GM21447 (cell line): Measurements from ENCODE around the gene SPRED3.
"Not testable (repeated sequence)": the region's sequence is repeated elsewhere in the genome, so short reads cannot be mapped to it uniquely, and the experiment has no call there.

ENCODE experiments used
- ATAC-seq: cut with Tn5 transposase; IDR thresholded peaks from one replicate; pipeline ENCODE4 v1.9.1; 2021; ENCODE audit not compliant: unreplicated experiment

Gene SPRED3, protein sequence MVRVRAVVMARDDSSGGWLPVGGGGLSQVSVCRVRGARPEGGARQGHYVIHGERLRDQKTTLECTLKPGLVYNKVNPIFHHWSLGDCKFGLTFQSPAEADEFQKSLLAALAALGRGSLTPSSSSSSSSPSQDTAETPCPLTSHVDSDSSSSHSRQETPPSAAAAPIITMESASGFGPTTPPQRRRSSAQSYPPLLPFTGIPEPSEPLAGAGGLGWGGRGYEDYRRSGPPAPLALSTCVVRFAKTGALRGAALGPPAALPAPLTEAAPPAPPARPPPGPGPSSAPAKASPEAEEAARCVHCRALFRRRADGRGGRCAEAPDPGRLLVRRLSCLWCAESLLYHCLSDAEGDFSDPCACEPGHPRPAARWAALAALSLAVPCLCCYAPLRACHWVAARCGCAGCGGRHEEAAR

DNA sequence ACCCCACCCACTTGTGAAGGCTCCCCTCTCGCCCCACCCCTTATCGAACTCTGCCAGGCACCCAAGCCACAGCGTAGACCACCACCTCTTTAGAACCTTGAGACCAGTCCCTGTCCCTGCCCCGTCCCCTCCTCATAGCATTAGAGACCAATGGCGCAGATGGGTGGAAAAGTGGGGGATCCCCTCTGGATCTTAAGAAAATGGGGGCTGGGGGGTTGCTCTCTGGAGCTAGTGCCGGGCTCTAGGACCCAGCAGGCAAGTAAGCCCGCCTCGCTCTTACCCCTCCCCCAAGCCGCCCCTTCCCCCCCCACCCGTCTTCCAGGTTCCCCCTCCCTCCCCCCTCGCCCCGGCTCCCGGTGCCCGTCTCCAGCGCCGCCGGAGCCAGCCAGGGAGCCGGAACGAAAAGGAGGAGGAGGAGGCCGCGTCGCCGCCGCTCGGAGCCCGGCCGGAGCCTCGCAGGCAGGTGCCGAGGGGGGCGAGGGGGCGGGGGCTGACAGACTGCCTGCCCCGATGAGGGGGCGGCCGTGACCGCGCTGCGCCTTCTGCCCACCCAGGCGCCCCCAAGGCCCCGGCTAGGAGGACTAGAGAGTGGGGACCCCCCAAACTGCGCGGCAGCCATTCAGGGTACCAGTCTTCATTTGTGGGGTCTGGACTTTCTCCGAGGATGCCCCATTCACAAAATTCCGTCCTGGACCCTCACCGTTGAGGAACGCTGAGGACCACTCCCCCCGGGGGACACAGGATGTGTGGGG, at the start of gene SPRED3:
TSS of gene SPRED3 (plus strand) at position 349 of the 752 bp plus-strand sequence. CDS start 1,606 bp downstream, outside the sequence.
- no peak for ATAC-seq

DNA sequence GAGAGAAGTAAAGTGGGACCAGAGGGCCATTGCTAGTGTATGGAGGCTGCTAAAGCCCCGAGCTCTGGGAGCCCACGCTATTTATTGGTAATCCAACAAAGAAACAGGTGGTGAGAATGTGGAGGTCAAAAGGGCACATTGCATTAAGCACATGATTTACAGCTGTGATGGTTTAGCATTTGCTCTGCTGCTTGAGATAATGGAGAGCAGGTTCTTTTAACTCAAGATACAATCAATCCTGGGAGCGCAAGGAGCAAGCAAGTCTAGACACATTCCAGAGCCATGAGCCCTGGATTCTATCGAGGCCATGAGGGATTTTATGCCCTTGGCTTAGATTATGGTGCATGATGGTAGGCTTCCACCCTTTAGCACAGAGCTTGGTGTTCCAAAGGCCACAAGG, 49.5 kb upstream of the SPRED3 start:
- ATAC-seq = not testable (repeated sequence)

DNA sequence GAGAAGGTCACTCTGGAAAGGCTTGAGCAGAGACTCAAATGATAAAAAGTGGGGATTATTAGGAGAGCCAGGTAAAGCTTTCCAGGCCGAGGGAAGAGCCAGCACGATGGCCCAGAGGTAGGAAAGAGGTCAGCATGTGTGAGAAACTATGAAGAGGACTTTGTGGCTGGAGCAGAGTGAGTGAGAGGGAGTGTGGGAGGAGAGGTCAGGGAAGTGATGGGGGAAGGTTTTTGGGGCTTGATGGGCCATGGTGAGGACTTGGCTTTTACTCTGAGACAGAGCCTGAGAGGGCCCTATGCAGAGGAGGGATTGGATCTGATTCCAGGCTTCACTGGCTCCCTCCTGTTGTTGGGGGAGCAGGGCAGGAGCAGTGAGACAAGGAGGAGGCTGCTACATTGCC, 47.6 kb upstream of the SPRED3 start:
- ATAC-seq = no peak

DNA sequence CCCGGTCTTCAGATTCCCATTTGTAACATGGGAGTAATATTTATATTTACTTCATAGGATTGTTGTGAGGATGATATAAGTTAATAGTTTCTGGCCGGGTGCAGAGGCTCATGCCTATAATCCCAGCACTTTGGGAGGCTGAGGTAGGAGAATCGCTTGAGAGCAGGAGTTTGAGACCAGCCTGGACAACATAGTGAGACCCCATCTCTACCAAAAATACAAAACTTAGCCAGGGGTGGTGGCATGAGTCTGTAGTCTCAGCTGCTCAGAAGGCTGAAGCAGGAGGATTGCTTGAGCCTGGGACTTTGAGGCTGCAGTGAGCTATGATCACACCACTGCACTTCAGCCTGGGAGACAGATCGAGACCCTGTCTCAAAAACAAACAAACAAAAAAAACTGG, 41.7 kb upstream of the SPRED3 start:
- ATAC-seq = no peak

DNA sequence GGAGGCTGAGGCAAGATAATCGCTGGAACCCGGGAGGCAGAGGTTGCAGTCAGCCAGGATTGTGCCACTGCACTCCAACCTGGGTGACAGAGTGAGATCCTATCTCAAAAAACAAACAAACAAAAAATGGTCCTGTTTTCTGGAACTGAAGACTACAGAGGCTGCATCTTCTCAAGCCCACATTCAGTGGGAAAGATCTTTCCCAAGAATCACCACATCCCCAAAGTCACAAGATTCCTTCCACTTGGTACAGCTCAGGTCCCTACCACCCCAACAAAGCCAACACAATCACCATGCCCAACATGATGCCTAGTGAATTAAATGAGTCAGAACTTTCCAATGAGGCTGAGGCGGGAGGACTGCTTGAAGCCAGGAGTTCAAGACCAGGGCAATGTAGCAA, 37.6 kb upstream of the SPRED3 start:
- no peak for ATAC-seq

DNA sequence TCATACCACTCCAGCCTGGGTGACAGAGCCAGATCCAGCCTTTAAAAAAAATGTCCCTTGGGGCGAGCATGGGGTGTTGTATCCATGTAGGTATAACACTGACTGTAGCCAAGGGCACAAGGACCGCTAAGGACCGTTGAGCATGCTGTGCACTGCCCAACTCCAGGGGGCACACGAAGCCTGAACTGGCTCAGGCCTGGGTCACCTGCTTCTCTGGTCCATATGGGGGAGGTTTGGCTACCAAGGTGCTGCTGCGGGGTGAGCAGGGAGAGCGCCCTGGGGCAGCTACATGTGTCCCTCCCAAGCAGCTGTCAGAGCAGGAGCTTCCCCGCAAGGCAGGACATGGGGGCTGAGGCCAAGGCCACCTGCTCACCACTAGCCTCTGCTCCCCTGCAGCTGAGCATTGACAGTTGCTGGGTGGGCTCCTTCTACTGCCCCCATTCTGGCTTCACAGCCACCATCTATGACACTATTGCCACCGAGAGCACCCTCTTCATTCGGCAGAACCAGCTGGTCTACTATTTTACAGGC, 36.6 kb upstream of the SPRED3 start:
- no peak for ATAC-seq

DNA sequence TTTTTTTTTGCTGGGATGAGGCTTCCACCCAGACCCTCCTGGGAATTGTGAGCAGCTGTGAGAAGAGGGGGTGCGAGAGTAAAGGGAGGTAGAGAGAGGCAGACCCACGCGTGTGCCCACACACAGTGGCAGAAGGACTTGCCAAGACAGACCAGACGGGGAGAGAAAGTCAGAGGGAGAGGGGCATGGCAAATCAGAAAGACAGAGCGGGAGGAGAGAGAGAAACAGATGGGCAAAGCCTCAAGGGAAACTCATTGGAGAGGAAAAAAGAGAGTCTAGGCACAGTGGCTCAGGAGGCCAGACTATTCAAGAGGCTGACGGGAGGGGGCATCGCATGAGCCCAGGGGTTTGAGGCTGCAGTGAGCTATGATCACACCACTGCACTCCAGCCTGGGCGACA, 35.9 kb upstream of the SPRED3 start:
- ATAC-seq = no peak

DNA sequence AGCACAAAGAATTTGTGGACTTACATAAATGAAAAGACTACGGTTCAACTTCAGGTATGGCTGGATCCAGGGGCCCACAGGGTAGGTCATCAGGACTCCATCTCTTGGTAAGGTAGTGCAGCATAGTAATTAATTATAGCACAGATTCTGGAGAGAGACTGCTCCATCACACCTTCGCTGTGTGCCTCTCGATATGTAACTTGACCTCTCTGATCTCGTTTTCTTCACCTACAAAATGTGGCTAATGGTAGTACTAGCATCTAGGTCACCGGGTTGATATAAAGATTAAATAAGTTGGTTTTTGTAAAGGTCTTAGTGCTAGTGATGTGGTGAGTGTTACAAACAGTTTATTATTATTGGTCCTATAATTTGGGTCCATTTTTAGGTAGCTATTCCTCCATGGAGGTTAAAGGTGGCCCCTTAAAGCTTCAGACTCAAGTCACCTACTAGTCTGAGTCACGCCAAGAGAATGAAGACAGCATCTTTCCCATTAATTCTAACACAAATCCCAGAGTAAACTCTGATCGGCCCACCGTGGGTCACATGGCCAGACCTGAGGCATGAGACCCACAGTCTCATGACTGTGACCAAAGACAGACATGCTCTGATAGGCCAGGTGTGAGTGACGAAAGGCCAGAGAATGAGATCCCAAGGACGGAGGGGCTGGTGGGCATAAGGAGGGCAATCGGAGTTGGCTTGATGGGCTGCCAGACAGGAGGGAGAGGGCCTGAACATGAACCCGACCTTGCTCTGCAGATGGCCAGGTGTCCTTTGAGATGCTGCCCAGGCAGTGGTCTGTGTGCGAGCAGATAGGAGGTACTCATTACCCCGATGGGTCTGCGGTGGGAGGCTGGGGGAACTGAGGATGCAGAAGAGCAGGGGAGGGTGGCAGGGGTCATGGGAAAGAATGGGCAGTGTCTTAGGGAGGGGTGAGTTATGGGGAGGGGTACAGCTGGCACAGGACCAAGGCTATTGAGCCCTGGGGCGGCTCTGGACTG, 32.5 kb upstream of the SPRED3 start:
- ATAC-seq = no peak

DNA sequence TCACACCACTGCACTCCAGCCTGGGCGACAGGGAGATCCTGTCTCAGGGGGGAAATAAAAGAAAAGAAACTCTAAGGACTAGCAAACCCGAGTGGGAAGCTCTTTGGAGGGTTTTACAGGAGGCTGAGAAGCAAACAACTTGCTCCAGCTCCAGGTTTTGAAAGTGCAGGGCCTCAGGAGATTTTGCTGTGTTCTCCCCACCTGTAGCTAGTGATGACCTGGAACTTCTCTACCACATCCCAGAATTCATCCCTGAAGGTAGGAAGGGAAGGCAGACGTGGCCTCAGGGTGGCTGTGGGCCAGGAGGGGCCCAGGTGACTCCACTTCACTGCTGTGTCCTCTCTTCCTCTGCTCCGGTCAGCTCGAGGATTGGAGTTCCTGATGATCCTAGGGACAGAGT, 30.4 kb upstream of the SPRED3 start:
- ATAC-seq = no peak

DNA sequence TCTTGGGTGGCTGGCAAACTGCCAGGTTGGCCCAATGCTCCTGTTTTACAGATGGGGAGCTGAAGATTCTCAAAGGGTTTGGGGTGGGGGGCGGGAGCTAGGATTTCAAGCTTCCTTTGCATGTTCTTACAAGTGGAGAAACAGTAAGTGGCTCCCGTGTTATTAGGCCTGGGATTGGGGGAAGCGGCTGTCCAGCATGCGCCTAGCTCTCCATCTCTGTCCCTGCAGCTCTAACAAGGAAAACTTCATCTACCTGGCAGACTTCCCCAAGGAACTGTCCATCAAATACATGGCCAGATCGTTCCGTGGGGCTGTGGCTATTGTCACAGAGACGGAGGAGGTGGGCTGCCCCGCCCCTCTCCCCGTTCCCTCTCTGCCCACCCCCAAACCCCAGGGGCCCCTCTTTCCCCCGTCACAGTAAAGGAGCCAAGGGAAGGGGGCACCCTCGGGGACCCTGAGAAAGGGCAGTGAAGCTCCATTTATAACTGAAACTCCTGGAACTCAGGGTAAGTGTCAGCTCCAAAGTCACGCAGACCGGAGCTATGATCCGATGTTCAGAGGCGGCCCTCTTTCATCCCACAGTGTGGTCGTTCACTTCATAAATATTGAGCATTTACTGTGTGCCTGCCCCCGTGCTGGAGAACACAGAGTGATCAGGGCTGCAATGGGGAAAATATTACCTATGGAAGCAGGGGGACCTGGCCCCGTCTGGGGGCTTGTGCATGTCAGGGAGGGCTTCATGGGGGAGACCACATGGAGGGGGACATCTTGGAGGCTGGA, 29.1 kb upstream of the SPRED3 start:
- no peak for ATAC-seq

DNA sequence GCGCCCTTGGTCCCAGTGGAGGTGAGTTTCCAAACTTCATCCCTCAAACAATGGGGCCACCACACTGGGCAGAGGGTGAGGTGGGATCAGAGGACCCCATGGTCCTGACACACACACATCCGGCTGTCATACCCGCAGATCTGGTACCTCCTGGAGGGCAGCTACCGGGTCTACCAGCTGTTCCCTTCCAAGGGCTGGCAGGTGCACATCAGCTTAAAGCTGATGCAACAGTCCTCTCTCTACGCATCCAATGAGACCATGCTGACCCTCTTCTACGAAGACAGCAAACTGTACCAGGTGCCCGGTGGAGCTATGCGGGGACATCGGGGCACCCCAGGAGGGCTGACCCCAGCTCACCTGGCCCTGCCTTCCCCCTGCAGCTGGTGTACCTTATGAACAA, 28.1 kb upstream of the SPRED3 start:
- ATAC-seq = no peak

DNA sequence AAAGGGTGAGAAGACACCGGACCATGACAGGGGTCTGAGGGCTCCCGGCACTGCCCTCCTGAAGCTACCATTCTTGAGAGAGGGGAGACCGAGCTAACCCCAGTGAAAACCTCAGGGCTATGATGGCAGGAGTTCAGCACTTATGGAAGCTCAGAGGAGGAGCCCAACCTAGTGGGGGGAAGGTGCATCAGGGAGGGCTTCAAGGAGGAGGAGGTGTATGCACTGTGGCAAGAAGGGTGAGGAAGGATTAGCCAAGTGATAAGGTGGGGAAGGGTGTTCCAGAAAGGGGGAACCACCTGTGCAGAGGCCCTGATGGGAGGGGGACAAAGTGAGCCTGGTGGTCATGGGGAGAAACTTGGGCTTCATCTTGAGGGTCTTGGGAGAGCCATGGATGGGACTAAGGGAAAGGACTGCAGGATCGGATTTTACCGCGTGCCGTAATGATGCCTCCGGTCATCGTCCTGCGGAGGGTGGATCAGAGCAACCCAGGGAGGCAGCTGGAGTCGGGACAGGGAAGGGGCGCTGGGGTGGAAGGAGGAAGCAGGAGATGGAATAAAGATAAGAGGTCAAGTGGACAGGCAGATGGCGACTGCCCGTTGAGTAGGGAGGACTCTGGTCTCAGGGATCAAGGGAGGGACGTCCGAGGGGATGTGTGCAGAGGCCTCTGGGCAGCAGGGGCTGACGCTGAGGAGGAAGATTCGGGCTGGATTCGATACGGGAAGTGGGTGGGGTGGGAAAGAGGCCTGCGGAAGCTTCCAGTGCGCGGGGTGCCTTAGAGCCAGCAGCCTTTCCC, 27.5 kb upstream of the SPRED3 start:
- ATAC-seq = no peak

DNA sequence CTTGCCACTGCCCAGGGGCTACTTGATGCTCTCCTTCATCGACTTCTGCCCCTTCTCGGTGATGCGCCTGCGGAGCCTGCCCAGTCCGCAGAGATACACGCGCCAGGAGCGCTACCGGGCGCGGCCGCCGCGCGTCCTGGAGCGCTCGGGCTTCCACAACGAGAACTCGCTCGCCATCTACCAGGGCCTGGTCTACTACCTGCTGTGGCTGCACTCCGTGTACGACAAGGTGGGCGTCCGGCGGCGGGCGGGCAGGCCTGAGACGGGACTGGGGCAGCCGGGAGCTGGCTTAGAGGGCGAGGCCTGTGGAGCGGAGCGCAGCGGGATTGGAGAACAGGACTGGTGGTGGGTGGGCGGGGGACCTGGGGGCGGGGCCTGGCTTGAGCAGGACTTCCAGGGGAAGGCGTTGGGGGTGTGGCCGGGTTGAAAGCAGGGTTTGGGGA, 26.8 kb upstream of the SPRED3 start:
- ATAC-seq = peak; percentile 55

DNA sequence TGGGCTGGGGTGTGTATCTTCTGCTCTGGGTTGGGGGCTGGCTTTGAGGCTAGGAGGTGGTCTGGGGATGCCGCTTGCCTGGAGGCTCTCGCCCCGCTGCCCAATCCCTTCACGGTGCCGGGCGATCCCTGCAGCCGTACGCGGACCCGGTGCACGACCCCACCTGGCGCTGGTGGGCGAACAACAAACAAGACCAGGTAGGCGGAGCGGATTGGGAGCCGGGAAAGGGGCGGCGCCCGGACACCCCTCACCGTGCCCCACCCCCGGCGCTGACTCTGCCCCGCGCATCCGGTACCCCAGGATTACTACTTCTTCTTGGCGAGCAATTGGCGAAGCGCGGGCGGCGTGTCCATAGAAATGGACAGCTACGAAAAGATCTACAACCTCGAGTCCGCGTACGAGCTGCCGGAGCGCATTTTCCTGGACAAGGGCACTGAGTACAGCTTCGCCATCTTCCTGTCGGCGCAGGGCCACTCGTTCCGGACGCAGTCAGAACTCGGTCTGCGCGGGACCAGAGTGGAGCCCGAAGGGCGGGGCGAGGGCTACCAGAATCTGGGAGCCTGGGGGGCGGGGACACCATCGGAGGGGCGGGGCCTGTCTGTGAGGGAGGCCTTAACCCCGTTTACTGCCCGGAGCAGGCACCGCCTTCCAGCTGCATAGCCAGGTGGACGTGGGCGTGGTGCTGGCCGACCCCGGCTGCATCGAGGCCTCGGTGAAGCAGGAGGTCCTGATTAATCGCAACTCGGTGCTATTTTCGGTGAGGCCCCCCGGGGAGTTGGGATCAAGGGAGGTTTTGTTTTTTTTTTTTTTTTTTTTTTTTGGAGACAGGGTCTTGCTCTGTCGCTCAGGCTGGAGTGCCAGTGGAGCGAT, 26.2 kb upstream of the SPRED3 start:
- ATAC-seq = peak; percentile 46

DNA sequence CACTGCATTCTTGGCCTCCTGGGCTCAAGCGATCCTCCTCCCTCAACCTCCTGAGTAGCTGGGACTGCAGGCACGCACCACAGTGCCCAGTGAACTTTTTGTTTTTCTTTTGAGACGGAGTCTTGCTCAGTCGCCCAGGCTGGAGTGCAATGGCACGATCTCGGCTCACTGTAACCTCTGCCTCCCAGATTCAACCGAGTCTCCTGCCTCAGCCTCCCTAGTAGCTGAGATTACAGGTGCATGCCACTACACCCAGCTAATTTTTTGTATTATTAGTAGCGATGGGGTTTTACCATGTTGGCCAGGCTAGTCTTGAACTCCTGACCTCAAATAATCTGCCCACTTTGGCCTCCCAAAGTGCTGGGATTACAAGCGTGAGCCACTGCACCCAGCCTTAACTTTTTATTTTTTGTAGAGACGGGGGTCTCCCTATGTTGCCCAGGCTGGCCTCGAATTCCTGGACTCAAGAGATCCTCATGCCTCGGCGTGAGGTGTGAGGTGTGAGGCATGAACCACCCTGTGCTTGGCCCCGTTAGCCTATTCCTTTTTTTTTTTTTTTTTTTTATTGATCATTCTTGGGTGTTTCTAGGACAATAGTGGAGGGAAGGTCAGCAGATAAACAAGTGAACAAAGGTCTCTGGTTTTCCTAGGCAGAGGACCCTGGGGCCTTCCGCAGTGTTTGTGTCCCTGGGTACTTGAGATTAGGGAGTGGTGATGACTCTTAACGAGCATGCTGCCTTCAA, 25.4 kb upstream of the SPRED3 start:
- ATAC-seq = not testable (repeated sequence)

DNA sequence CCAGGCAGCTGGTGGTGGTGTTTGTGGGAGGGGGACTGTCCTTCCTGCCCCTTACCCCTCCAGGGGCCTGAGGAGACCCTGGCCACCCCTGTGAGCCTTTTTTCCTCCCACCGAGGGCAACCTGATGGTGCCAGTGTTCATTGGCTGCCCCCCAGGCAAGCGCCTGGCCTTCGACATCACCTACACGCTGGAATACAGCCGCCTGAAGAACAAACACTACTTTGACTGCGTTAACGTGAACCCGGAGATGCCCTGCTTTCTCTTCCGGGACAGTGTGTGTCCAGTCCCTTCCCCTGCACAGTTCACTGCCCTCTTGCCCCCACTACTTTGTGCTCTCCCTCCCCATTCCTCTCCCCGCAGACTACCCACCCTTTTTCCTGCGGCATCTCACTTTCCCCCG, 21.5 kb upstream of the SPRED3 start:
- ATAC-seq = no peak

DNA sequence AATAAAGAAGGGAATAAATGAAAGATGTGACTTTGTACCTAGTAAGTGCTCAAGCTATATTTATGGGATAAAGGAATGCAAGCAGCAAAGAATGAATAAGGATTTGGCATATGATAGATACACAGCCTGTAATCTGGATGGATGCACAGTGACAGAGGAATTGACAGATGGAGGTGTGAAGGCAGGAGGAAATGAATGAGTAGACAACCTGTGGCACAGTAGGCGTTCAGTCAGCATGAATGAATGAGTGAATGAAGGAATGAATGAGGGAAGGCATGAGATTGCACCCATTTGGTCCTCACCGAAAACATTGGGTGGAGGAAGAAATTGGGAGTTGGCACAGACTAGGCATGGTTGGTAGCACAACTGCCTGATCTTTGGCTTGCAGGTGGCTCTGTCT, 18.9 kb upstream of the SPRED3 start:
- ATAC-seq = no peak

DNA sequence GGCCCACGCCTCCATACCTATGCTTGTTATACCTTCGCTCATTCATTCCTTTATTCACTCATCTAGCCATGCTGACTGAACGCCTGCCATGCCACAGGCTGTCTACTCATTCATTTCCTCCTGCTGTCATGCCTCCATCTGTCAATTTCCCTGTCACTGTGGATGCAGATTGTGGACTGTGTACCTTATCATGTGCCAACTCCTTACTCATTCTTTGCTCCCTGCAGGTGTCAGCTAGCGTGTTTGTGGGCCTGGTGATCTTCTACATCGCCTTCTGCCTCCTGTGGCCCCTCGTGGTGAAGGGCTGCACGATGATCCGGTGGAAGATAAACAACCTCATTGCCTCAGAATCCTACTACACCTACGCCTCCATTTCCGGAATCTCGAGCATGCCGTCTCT, 18.2 kb upstream of the SPRED3 start:
- no peak for ATAC-seq
